ENCODE measurements around the gene MAK.
"Not testable (repeated sequence)": the region's sequence is repeated elsewhere in the genome, so short reads cannot be mapped to it uniquely, and the experiment has no call there.

Gene MAK

DNA sequence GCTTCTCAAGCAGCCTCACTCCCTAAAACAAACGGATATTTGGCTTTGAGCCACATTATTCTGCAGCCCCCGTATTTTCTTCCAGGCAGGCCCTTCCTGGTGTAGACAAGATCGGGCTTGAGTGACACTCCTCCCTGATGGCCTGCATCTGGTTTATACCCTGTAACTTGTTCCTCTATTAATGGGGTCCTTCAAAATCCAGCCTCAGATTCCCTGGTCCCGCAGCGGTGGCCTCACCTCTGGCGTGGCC is 115.8 kb downstream of the MAK start:
- no peak for DNase-seq

DNA sequence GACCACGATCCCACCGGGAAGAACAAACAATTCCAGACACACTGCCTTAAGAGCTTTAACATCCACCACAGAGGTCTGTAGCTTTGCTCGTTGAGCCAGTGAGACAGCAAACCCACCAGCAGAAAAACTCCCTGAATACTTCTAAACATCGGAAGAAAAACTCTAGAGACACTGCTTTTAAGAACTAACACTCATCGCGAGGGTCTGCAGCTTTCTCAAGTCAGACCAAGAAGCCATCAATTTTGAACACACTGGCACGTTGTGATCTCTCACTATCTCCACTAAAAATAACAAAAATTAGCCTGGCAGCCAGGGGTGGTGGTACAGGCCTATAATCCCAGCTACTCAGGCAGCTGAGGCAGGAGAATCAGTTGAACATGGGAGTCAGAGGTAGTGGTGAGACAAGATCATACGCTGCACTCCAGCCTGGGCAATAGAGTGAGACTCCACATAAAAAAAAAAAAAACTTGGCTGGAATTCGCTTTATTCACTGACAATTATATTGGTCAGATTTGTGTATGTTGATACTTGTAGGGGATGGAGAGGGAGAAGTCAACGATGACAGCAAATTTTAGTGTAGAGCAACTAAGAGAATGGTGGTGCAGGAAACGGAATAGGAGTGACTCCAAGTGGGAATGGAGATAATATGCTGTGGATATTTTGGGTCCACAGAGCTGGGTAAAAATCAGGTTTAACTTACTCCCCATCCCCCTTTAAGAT is 116.3 kb downstream of the MAK start:
- no peak for DNase-seq

DNA sequence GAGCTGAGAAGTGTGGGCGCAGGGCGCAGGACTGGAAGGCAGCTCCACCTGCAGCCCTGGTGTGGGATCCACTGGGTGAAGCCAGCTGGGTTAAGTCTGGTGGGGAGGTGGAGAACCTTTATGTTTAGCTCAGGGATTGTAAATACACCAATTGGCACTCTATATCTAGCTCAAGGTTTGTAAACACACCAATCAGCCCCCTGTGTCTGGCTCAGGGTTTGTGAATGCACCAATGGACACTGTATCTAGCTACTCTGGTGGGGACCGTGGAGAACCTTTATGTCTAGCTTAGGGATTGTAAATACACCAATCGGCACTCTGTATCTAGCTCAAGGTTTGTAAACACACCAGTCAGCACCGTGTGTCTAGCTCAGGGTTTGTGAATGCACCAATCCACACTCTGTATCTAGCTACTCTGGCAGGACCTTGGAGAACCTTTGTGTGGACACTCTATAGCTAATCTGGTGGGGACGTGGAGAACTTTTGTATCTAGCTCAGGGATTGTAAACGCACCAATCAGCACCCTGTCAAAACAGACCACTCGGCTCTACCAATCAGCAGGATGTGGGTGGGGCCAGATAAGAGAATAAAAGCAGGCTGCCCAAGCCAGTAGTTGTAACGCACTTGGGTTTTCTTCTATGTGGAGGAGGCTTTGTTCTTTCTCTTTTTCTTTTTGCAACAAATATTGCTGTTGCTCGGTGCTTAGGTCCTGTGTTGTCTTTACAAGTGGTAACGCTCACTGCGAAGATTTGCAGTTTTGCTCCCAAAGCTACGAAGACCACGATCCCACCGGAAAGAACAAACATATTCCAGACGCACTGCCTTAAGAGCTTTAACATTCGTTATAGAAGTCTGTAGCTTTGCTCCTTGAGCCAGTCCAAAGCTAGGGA is 117.1 kb downstream of the MAK start:
- not testable (repeated sequence) for DNase-seq

GRCh38 chr6:10720265-10720959 is 117.9 kb downstream of the MAK start:
- no peak for DNase-seq

DNA sequence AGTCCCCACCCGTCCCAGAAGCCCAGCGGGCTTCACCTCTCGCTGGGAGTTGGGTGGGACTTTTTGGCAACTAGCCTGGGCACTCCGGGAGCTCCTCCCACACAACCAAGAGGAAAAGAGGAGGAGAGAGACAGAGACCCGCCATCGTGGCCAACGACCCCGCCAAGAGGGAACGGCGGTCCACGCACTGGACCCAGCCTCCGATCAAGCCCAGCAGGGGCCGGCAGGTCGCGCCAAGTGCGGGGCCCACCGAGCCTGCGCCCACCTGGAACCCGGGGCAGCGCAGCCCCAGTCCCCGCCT is 118.4 kb downstream of the MAK start:
- no peak for DNase-seq

DNA sequence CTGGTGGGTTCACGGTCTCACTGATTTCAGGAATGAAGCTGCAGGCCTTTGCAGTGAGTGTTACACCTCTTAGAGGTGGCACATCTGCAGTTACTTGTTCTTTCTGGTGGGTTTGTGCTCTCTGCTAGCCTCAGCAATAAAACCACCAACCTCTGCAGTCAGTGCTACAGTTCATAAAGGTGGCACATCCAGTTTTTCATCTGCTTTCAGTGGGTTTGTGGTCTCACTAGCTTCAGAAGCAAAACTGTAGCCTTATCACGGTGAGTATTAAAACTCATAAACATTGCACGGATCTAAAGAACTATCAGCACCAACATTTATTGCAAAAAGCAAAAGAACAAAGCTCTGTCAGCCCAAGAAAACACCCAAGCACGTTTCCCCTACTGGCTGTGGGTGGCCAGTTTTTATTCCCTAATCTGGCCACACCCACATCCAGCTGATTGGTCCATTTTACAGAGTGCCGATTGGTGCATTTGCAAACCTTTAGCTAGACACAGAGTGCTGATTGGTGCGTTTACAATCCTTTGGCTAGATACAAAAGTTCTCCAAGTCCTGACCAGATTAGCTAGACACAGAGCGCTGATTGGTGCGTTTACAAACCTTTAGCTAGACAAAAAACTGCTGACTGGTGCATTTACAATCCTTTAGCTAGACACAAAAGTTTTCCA is 118.9 kb downstream of the MAK start:
- DNase-seq: no peak

GRCh38 chr6:10713962-10714361 is 124.4 kb downstream of the MAK start:
- no peak for DNase-seq

Data from NCI-H82 (cell line).